Central memory CD8-positive, alpha-beta T cell (primary cell): ENCODE data around the gene COBLL1.

Experiments
- ATAC-seq: fragments of 150-1000 bp; cut with Tn5 transposase; replicated peaks from 2 replicates; pipeline ENCODE4 v1.10.0; 2022; ENCODE audit warnings: mild to moderate bottlenecking, moderate FRiP score, moderate number of reproducible peaks; ENCODE audit not compliant: poor library complexity, severe bottlenecking; ENCODE audit errors: extremely low read depth
- DNase-seq, 2 donors: peaks; one replicate each; pipeline ENCODE4 v3.0.0; 2021; ENCODE audit warnings: low spot score in 2 of 2
- H3K27ac Mint-ChIP-seq: one replicate; pipeline ENCODE4 v1.8.0; 2022; ENCODE audit warnings: low read depth, mild to moderate bottlenecking, moderate library complexity, mixed read lengths
- H3K27me3 Mint-ChIP-seq: one replicate; pipeline ENCODE4 v1.8.0; 2022; ENCODE audit warnings: mixed read lengths
- H3K36me3 Mint-ChIP-seq: one replicate; pipeline ENCODE4 v1.8.0; 2022; ENCODE audit warnings: mild to moderate bottlenecking, moderate library complexity, mixed read lengths; ENCODE audit not compliant: insufficient read depth
- H3K4me1 Mint-ChIP-seq: one replicate; pipeline ENCODE4 v1.8.0; 2022; ENCODE audit warnings: mixed read lengths
- H3K4me3 Mint-ChIP-seq: one replicate; pipeline ENCODE4 v1.8.0; 2022; ENCODE audit warnings: mild to moderate bottlenecking, moderate library complexity, mixed read lengths
- H3K9me3 Mint-ChIP-seq: one replicate; pipeline ENCODE4 v1.8.0; 2022; ENCODE audit warnings: mixed read lengths

The COBLL1 gene

GRCh38 chr2:164747783-164748433 is 93.7 kb downstream of the COBLL1 start:
- Mint-ChIP-seq H3K27ac (no peak overlapping the region), H3K4me1 (no peaks in the 10 kb centered on the region), H3K27me3 (no peaks in the 10 kb centered on the region), H3K4me3 (no peak overlapping the region), H3K36me3 (no peaks in the 10 kb centered on the region), H3K9me3 (peaks cover 10% of the 10 kb centered on the region)
- DNase-seq (no peak), ATAC-seq (no peak)

- no peaks in the 10 kb centered on the region for H3K36me3 Mint-ChIP-seq
- ATAC-seq (no peak), DNase-seq (no peak)
- H3K9me3 Mint-ChIP-seq: peaks cover 10% of the 10 kb centered on the region
- no peak overlapping the region for H3K4me3 Mint-ChIP-seq
- H3K27me3 Mint-ChIP-seq: no peaks in the 10 kb centered on the region
- H3K4me1 Mint-ChIP-seq: no peaks in the 10 kb centered on the region
- H3K27ac Mint-ChIP-seq: no peak overlapping the region
These were observed 94.5 kb downstream of the COBLL1 start for GRCh38 chr2:164747140-164747539.

DNA sequence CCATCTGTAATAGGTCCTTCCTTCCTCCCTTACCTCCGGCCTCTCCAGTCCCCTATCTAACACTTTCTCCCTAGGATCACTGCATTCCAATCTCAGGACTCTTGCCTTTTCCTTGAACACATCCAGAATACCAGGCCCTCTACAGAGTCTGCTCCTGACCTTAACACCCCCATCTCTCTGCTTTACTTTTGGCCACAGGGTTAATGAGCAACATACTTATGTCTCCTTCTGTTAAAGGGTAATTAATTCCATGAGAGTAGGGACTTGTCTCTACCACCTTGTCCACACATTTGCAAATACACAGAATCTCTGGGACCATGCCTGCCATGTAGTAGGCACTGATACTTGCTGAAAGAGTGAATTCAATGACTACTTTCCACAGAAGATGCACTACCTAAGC is 94.9 kb downstream of the COBLL1 start:
- Mint-ChIP-seq H3K27ac (no peak overlapping the region), H3K4me3 (no peak overlapping the region), H3K9me3 (peaks cover 10% of the 10 kb centered on the region), H3K36me3 (peaks cover under 1% of the 10 kb centered on the region), H3K27me3 (no peaks in the 10 kb centered on the region), H3K4me1 (no peaks in the 10 kb centered on the region)
- ATAC-seq (no peak), DNase-seq (no peak)

- ATAC-seq (no peak), DNase-seq (no peak)
- H3K27me3 Mint-ChIP-seq: no peaks in the 10 kb centered on the region
- H3K36me3 Mint-ChIP-seq: peaks cover 3% of the 10 kb centered on the region
- no peaks in the 10 kb centered on the region for H3K4me1 Mint-ChIP-seq
- H3K4me3 Mint-ChIP-seq: no peak overlapping the region
- H3K27ac Mint-ChIP-seq: no peak overlapping the region
- peaks cover 17% of the 10 kb centered on the region for H3K9me3 Mint-ChIP-seq
These were observed 96.4 kb downstream of the COBLL1 start for GRCh38 chr2:164745012-164745797.

DNA sequence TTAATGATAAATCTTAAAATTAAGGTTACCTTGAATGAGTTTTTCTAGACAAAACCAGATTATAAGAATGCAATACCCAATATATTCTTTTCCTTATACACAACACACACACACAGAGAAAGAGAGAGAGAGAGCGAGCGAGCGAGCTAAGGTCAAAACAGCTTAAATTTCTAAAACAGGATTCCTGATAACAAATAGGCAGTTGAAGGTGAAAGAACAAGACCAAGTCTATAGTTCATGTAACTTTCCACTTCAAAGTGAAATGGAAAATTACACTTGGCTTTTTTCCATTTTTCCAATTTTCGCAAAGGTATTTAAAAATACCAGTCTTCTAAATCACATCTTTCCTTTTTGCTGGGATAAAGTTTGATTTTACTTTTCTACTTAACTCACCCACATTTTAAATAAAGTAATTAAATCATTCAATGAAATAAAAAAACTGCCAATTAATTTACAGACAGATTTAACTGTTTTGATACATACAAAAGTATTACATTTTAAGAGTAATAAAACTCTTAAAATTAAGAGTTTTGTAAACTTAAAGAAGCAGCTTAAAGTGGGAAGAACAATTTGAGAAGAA is 98.8 kb downstream of the COBLL1 start:
- H3K36me3 Mint-ChIP-seq: peaks cover 3% of the 10 kb centered on the region
- ATAC-seq (no peak), DNase-seq (no peak)
- no peak overlapping the region for H3K27ac Mint-ChIP-seq
- H3K9me3 Mint-ChIP-seq: peaks cover 12% of the 10 kb centered on the region
- no peak overlapping the region for H3K4me3 Mint-ChIP-seq
- no peaks in the 10 kb centered on the region for H3K4me1 Mint-ChIP-seq
- H3K27me3 Mint-ChIP-seq: no peaks in the 10 kb centered on the region

DNA sequence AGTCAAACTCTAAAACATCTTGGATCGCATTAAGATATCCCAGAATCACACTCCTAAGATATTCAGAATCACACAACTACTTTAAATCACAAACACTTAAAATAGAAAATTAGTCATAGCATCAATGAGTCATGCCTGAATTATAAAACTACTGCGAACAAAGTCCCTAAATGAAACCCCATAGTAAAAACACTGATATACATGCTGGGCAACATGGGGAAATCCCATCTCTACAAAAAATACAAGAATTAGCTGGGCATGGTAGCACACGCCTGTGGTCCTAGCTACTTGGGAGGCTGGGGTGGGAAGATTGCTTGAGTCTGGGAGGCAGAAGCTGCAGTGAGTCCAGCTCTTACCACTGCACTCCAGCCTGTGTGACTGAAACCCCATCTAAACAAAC is 101.7 kb downstream of the COBLL1 start:
- no peak for DNase-seq
- Mint-ChIP-seq H3K4me3 (no peak overlapping the region), H3K27ac (no peak overlapping the region)

DNA sequence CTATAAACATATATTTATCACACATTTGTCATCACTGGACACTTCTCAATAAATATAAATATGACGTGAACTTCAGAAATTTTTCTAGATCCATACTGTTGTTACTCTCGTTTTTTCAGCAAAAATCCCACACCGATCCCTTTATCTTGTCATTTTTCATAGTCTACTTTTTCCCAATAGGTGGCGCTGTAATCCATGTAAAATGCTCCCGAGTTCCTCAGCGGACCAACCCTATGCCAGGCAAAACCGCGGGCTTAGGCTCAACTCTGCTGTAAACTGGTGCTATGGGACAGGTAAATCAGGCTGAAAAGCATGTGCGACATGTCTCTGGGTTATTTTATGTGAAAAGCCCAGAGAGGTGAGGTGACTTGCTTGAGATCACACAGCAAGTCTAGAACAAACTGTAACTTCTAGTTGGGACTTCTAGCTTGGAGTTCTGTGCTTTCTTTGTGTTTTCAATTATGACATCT is 104.0 kb downstream of the COBLL1 start:
- DNase-seq (no peak), ATAC-seq (no peak)
- Mint-ChIP-seq H3K27me3 (no peaks in the 10 kb centered on the region), H3K9me3 (peaks cover 17% of the 10 kb centered on the region), H3K4me1 (no peaks in the 10 kb centered on the region), H3K27ac (no peak overlapping the region), H3K4me3 (no peak overlapping the region), H3K36me3 (peaks cover 3% of the 10 kb centered on the region)

More for the DNA sequence above, 101.7 kb downstream of the COBLL1 start:
- Mint-ChIP-seq H3K27me3 (no peaks in the 10 kb centered on the region), H3K4me1 (no peaks in the 10 kb centered on the region), H3K36me3 (peaks cover 3% of the 10 kb centered on the region), H3K9me3 (peaks cover 7% of the 10 kb centered on the region)
- ATAC-seq: no peak

DNA sequence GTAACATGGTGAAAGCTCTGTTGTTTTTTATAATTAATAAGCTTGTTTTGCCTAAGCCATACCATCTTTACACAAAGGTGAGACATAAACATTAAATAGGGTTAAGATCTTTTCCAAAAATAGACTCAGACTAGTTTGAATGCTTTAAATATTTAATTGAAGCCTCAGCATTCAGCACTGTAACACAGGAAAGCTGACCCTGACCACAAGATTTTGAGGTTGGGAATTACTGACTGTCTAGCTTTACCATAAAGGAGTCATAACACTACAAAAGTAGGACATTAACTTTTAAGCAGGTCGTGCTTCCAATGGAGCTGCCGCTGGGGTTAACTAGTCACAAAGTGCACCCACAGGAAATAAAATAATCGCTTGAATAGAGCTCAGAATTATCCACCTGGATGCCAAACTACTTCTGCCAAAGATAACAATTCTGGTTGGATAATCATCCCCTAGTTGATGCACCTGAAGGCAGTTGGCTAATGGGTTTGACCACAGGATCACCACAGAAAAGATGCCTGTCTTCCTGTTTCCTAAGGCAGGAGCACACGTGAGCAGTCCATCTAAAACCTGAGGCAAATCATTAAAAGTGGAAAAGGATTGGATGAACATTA is 106.2 kb downstream of the COBLL1 start:
- H3K4me1 Mint-ChIP-seq: no peaks in the 10 kb centered on the region
- H3K36me3 Mint-ChIP-seq: no peaks in the 10 kb centered on the region
- no peak overlapping the region for H3K27ac Mint-ChIP-seq
- ATAC-seq (no peak), DNase-seq (no peak)
- H3K27me3 Mint-ChIP-seq: no peaks in the 10 kb centered on the region
- H3K9me3 Mint-ChIP-seq: peaks cover 11% of the 10 kb centered on the region
- H3K4me3 Mint-ChIP-seq: no peak overlapping the region

DNA sequence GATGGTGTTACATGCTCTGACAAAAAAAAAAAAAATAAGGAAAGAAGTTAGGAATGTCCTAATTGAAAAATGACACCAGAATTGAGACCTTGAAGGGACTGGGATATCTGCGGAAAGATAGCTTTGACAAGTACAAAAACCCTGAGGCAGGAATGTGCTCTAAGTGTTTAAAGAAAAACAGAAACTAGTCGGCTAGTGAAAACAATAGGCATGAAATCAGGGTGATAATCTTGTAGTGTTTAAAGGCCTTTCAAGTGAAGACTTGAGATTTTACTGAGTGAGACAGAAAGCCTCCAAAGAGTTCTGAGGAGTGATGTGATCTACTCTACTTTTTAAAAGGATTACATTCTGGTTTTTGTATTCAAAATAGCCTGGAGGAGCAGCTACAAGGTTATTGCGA is 107.4 kb downstream of the COBLL1 start:
- Mint-ChIP-seq H3K9me3 (peaks cover 10% of the 10 kb centered on the region), H3K4me3 (no peak overlapping the region), H3K4me1 (no peaks in the 10 kb centered on the region), H3K27me3 (no peaks in the 10 kb centered on the region), H3K36me3 (no peaks in the 10 kb centered on the region), H3K27ac (no peak overlapping the region)
- DNase-seq: no peak
- no peak for ATAC-seq

DNA sequence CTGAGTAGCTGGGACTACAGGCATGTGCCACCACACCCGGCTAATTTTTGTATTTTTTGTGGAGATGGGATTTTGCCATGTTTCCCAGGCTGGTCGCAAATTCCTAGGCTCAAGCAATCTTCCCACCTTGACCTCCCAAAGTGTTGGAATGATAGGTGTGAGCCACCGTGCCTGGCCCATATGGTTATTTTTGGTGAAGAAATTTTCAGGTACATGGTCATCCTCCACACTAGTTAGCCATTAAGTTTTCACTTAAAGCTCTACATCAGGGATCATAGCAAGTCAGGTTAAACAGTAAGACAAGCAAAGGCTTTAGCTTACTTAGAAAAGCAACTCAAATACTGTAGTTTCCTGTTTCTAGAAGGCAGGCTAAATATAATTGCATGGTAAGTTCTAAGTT is 116.1 kb downstream of the COBLL1 start:
- no peak overlapping the region for H3K4me3 Mint-ChIP-seq
- H3K27me3 Mint-ChIP-seq: no peaks in the 10 kb centered on the region
- H3K9me3 Mint-ChIP-seq: no peaks in the 10 kb centered on the region
- no peak overlapping the region for H3K27ac Mint-ChIP-seq
- DNase-seq (no peak), ATAC-seq (no peak)
- no peaks in the 10 kb centered on the region for H3K4me1 Mint-ChIP-seq
- H3K36me3 Mint-ChIP-seq: no peaks in the 10 kb centered on the region

GRCh38 chr2:164722616-164723338 is 118.8 kb downstream of the COBLL1 start:
- Mint-ChIP-seq H3K4me1 (no peaks in the 10 kb centered on the region), H3K27me3 (no peaks in the 10 kb centered on the region), H3K36me3 (no peaks in the 10 kb centered on the region), H3K9me3 (no peaks in the 10 kb centered on the region), H3K4me3 (no peak overlapping the region), H3K27ac (no peak overlapping the region)
- DNase-seq: no peak
- no peak for ATAC-seq

DNA sequence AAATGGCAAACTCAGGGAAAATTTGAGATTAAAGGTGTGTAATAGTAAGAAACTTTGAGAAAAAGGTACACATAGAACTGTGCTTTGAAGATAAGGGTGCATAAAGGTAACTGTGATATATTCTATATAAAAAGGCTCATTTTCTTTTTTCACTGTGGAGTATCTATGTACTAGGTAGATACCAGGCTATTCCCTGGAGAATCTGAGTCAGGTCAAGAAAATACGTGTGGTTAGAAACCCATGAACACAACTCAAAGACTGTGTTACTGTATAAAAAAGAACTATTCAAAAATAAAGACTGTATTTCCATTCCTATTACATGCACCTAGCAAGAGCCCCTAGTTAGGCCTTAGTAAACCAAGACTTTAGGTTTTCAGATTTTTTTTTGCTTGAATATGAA is 120.2 kb downstream of the COBLL1 start:
- no peaks in the 10 kb centered on the region for H3K36me3 Mint-ChIP-seq
- no peaks in the 10 kb centered on the region for H3K27me3 Mint-ChIP-seq
- no peak for DNase-seq
- H3K4me3 Mint-ChIP-seq: no peak overlapping the region
- no peak for ATAC-seq
- no peak overlapping the region for H3K27ac Mint-ChIP-seq
- no peaks in the 10 kb centered on the region for H3K4me1 Mint-ChIP-seq
- H3K9me3 Mint-ChIP-seq: no peaks in the 10 kb centered on the region
